Gastrocnemius medialis (tissue), 4 donors: ENCODE measurements around the gene FARP1. TPM values are rescaled to one million over a fixed set of nuclear protein-coding genes. Genes with fewer than 3 reads are reported as not detected.

Source experiments
- ATAC-seq, 2 donors: fragments of 150-250 bp; one replicate each; pipeline ENCODE4 v1.9.1; 2016
- DNase-seq, 2 donors: peaks; one replicate each; pipeline ENCODE4 v3.0.0-alpha.2; 2019
- H3K27ac ChIP-seq, 4 donors: fragments of 200-600 bp; sonication (generic); 1 replicate in 1 of 4; 2 replicates in 3 of 4; pipeline ENCODE4 v1.5.1; 2016 to 2018; ENCODE audit warnings: mild to moderate bottlenecking in 2 of 4, moderate library complexity in 1 of 4
- H3K27me3 ChIP-seq, 3 donors: fragments of 200-600 bp; sonication (generic) in 2 of 3; 1 replicate in 1 of 3; 2 replicates in 2 of 3; pipeline versions ENCODE4 v1.5.1 to v1.6.0; 2016 to 2019; ENCODE audit warnings: mild to moderate bottlenecking in 1 of 3, moderate library complexity in 1 of 3
- H3K36me3 ChIP-seq, 2 donors: fragments of 200-600 bp; sonication (generic) in 1 of 2; one replicate each; pipeline ENCODE4 v1.5.1; 2017 to 2018
- H3K4me1 ChIP-seq, 2 donors: fragments of 200-600 bp; sonication (generic) in 1 of 2; one replicate each; pipeline ENCODE4 v1.5.1; 2016 to 2017; ENCODE audit warnings: mild to moderate bottlenecking in 2 of 2
- H3K4me3 ChIP-seq, 4 donors: fragments of 200-600 bp; sonication (generic) in 3 of 4; 1 replicate in 1 of 4; 2 replicates in 3 of 4; pipeline ENCODE4 v1.5.1; 2016 to 2019; ENCODE audit warnings: mild to moderate bottlenecking in 2 of 4
- H3K9me3 ChIP-seq, 3 donors: fragments of 200-600 bp; sonication (generic) in 2 of 3; 1 replicate in 1 of 3; 2 replicates in 2 of 3; pipeline ENCODE4 v1.5.1; 2016 to 2019
- POLR2A ChIP-seq, 2 donors: fragments of 450-650 bp; IDR thresholded peaks; one replicate each; pipeline ENCODE4 v1.6.1; 2017; ENCODE audit warnings: antibody characterized with exemption in 2 of 2, mild to moderate bottlenecking in 2 of 2, moderate library complexity in 2 of 2
- in situ Hi-C, 4 donors: fragments of 200-750 bp; cut with MboI; loops; one replicate each; pipeline versions ENCODE4 v1.15.0 to v1.8.0; 2017; ENCODE audit warnings: low sequenced_read_pairs in 4 of 4
- intact Hi-C: fragments of 100-400 bp; cut with DNase I; formaldehyde crosslinking; loops from one replicate; pipeline ENCODE4 v1.15.1; 2023; ENCODE audit warnings: low total_unique reads
- total RNA-seq, 4 donors: library from RNA; depleted of rRNA; stranded (reverse); fragments of >200 nt; gene quantifications; one replicate each; pipeline versions ENCODE4 v1.1.0 to v1.2.3, GENCODE V29; 2016
- TF ChIP-seq, protein P1 (sequence below), 5 experiments: fragments of 450-650 bp in 3 of 5; fragments of 200-600 bp in 2 of 5; sonication (generic) in 2 of 5; IDR thresholded peaks in 4 of 5; conservative IDR thresholded peaks in 1 of 5; 1 replicate in 4 of 5; 2 replicates in 1 of 5; pipeline ENCODE4 v1.5.1; 2016 to 2019; ENCODE audit warnings: antibody characterized with exemption in 5 of 5, mild to moderate bottlenecking in 3 of 5, moderate library complexity in 3 of 5

FARP1 gene, protein sequence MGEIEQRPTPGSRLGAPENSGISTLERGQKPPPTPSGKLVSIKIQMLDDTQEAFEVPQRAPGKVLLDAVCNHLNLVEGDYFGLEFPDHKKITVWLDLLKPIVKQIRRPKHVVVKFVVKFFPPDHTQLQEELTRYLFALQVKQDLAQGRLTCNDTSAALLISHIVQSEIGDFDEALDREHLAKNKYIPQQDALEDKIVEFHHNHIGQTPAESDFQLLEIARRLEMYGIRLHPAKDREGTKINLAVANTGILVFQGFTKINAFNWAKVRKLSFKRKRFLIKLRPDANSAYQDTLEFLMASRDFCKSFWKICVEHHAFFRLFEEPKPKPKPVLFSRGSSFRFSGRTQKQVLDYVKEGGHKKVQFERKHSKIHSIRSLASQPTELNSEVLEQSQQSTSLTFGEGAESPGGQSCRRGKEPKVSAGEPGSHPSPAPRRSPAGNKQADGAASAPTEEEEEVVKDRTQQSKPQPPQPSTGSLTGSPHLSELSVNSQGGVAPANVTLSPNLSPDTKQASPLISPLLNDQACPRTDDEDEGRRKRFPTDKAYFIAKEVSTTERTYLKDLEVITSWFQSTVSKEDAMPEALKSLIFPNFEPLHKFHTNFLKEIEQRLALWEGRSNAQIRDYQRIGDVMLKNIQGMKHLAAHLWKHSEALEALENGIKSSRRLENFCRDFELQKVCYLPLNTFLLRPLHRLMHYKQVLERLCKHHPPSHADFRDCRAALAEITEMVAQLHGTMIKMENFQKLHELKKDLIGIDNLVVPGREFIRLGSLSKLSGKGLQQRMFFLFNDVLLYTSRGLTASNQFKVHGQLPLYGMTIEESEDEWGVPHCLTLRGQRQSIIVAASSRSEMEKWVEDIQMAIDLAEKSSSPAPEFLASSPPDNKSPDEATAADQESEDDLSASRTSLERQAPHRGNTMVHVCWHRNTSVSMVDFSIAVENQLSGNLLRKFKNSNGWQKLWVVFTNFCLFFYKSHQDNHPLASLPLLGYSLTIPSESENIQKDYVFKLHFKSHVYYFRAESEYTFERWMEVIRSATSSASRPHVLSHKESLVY
- 1 to 10 TPM; 3.5 to 9.8 (median 4.9) TPM for total RNA-seq

DNA sequence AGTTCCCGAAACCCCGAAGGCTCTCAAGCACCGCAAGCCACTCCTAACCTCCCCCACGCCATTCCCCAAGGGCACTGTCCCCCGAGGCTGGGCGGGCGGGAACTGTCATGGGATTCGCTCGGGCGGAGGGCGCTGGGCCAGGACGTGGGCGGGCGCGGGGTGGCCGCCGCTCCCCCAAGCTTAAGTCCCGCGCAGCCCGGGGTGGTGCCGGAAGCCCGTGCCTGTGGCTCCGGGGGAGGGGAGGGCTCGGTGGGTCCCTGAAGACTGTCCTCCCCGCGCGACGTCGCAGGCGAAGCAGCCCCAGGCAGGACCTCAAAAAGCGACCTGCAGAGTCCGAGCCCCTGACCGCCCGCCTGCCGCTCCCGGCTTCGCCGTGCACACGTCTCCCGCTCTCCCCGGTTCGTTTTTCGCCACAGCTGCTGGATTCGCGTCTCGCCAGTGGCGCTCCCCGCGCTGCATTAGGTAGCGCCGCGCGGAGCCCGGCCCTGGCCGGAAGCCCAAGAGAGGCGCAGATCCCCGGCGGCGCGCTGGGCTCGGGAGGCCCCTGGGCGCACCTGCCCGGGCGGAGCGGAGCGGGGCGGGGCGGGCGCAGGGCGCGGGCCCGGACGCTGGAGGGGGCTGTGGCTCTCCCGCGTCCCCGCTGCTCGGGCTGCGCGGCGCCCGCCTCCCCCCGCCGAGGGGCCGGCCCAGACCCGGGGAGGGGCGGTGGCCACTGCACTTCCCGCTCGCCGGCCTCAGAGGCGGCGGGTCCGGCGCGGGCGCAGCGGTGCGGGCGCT lies at the start of gene FARP1:
FARP1 (plus strand) TSS at position 715 of the 777 bp plus-strand sequence. CDS start 70,149 bp downstream, outside the sequence.
- H3K36me3 ChIP-seq: no peaks in the 10 kb centered on the region
- in situ Hi-C loops: loop anchor here in 2 of 4 donors (10.0 to 25.0 kb wide), 2 partner anchors 512 to 520 kb away; no protein-coding TSS in a partner anchor
- H3K4me1 ChIP-seq: peaks cover 2 to 17% of the 10 kb centered on the region in 2 donors
- peak; percentile 35 to 43 for DNase-seq
- peak within 1 kb of the TSS; percentile 21 to 66 (median 50) for H3K27ac ChIP-seq
- intact Hi-C loops: no loop called here
- H3K9me3 ChIP-seq: no peaks in the 10 kb centered on the region
- ATAC-seq: peak; percentile 81 to 82
- H3K27me3 ChIP-seq: peaks cover 0 to 6% (median 0%) of the 10 kb centered on the region in 3 donors
- peak within 1 kb of the TSS; percentile 53 to 72 (median 58) for H3K4me3 ChIP-seq
- TF ChIP-seq, protein P1, sequence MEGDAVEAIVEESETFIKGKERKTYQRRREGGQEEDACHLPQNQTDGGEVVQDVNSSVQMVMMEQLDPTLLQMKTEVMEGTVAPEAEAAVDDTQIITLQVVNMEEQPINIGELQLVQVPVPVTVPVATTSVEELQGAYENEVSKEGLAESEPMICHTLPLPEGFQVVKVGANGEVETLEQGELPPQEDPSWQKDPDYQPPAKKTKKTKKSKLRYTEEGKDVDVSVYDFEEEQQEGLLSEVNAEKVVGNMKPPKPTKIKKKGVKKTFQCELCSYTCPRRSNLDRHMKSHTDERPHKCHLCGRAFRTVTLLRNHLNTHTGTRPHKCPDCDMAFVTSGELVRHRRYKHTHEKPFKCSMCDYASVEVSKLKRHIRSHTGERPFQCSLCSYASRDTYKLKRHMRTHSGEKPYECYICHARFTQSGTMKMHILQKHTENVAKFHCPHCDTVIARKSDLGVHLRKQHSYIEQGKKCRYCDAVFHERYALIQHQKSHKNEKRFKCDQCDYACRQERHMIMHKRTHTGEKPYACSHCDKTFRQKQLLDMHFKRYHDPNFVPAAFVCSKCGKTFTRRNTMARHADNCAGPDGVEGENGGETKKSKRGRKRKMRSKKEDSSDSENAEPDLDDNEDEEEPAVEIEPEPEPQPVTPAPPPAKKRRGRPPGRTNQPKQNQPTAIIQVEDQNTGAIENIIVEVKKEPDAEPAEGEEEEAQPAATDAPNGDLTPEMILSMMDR (IDR thresholded peaks at IDR 0.05 in 4 of 5, conservative IDR thresholded peaks at IDR 0.05 in 1 of 5): peak in 4 of 5 experiments; percentile 34 to 66 (median 45)
- peak; percentile 31 to 47 for TF ChIP-seq POLR2A (IDR thresholded peaks at IDR 0.05)

GRCh38 chr13:98094678-98095266 lies 48.1 kb upstream of the FARP1 start:
- no peaks in the 10 kb centered on the region for H3K4me1 ChIP-seq
- H3K9me3 ChIP-seq: no peaks in the 10 kb centered on the region
- no peak overlapping the region for H3K27ac ChIP-seq
- intact Hi-C loops: no loop called here
- no peak for TF ChIP-seq POLR2A (IDR thresholded peaks at IDR 0.05)
- TF ChIP-seq, protein P1 (IDR thresholded peaks at IDR 0.05 in 4 of 5, conservative IDR thresholded peaks at IDR 0.05 in 1 of 5): no peak
- ATAC-seq (no peak), DNase-seq (no peak)
- no peak overlapping the region for H3K4me3 ChIP-seq
- H3K36me3 ChIP-seq: no peaks in the 10 kb centered on the region
- in situ Hi-C loops: no loop called here
- no peaks in the 10 kb centered on the region for H3K27me3 ChIP-seq

DNA sequence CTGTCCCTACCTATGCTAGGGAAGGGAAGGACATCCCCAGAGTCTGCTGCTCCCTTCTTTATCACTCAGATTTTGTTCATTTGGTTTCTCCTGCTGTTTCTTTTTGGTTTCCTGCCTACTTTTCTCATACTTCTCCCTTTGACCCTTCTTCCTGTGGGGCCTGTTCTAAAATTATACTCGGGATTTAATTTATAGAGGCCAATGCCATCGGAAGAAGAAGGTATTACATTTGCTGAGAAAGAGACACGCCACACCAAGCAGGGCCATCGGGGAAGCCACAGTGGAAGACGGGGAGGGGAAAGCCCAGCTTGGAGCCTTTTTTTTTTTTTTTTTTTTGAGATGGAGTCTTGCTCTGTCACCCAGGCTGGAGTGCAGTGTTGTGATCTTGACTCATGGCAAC lies 46.8 kb upstream of the FARP1 start:
- Histone ChIP-seq H3K27ac (no peak overlapping the region), H3K36me3 (no peaks in the 10 kb centered on the region), H3K4me1 (no peaks in the 10 kb centered on the region), H3K27me3 (no peaks in the 10 kb centered on the region), H3K9me3 (no peaks in the 10 kb centered on the region), H3K4me3 (no peak overlapping the region)
- no peak for DNase-seq
- intact Hi-C loops: no loop called here
- TF ChIP-seq, protein P1 (IDR thresholded peaks at IDR 0.05 in 4 of 5, conservative IDR thresholded peaks at IDR 0.05 in 1 of 5): no peak
- no peak for TF ChIP-seq POLR2A (IDR thresholded peaks at IDR 0.05)
- ATAC-seq: no peak
- in situ Hi-C loops: no loop called here

GRCh38 chr13:98097749-98098148 lies 45.1 kb upstream of the FARP1 start:
- intact Hi-C loops (no loop called here), in situ Hi-C loops (no loop called here)
- Histone ChIP-seq H3K27ac (no peak overlapping the region), H3K36me3 (no peaks in the 10 kb centered on the region), H3K9me3 (no peaks in the 10 kb centered on the region), H3K27me3 (no peaks in the 10 kb centered on the region), H3K4me1 (no peaks in the 10 kb centered on the region), H3K4me3 (no peak overlapping the region)
- ATAC-seq: no peak
- DNase-seq: no peak
- TF ChIP-seq, protein P1 (IDR thresholded peaks at IDR 0.05 in 4 of 5, conservative IDR thresholded peaks at IDR 0.05 in 1 of 5): no peak
- TF ChIP-seq POLR2A (IDR thresholded peaks at IDR 0.05): no peak
